GM12892 (cell line): ENCODE data around the gene TP53AIP1.

Source experiments
- POLR2A ChIP-seq: IDR thresholded peaks from 2 replicates; pipeline ENCODE4 v1.6.1; 2011; ENCODE audit warnings: low read depth, low read length, control low read depth
- POLR2AphosphoS5 ChIP-seq: IDR thresholded peaks from 2 replicates; pipeline ENCODE4 v1.6.1; 2011; ENCODE audit warnings: low read depth, low read length, control low read depth

DNA sequence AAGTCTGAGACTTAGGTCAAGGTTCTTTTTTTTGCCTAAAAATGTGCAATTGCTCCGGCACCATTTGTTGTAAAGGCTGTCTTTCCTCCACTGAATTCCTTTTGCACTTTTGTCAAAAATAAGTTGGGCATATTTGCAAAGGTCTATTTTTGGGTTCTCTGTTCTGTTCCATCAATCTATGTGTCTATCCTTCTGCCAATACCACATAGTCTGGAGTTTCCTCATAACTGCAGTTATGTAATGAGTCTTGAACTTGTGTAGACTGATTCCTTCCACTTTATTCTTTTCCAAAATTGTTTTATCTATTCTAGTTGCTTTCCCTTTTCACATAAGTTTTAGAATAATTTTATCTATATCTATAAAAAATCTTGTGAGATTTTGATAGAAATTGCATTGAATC, 44.8 kb downstream of the TP53AIP1 start:
- TF ChIP-seq POLR2A (no peak), POLR2AphosphoS5 (no peak)
